B cell (primary cell): ENCODE data around the gene RAP1A. TPM values are rescaled to one million over a fixed set of nuclear protein-coding genes. Genes with fewer than 3 reads are reported as not detected.

Experiments used
- ATAC-seq: fragments of 200-7000 bp; cut with Tn5 transposase; one replicate; pipeline ENCODE4 v1.10.0; 2021; ENCODE audit warnings: low read depth, mild to moderate bottlenecking, moderate number of reproducible peaks, moderate library complexity
- CTCF ChIA-PET: fragments of 350-600 bp; sonication (Branson Sonifier 250); formaldehyde crosslinking; loops from one replicate; lab custom pipeline; 2021; ENCODE audit warnings: antibody characterized with exemption, inconsistent platforms; lab: Charles Lee
- POLR2A ChIA-PET: fragments of 350-600 bp; sonication (Branson Sonifier 250); formaldehyde crosslinking; loops from one replicate; lab custom pipeline; 2021; ENCODE audit warnings: antibody characterized with exemption; lab: Charles Lee
- DNase-seq: peaks from one replicate; pipeline ENCODE4 v3.0.0; 2013
- H2AFZ ChIP-seq: 2 replicates; pipeline ENCODE4 v1.6.1; 2012; ENCODE audit warnings: mild to moderate bottlenecking, low read depth, low read length; ENCODE audit not compliant: insufficient read depth, poor library complexity, severe bottlenecking
- H3K27ac ChIP-seq, 2 donors: 1 replicate in 1 of 2; 2 replicates in 1 of 2; pipeline ENCODE4 v1.5.1; 2012 to 2013; ENCODE audit warnings: low read length in 2 of 2, mild to moderate bottlenecking in 2 of 2, moderate library complexity in 1 of 2
- H3K27me3 ChIP-seq, 4 experiments: fragments of 200-600 bp in 1 of 4; sonication (generic) in 1 of 4; replicated peaks in 1 of 4; 1 replicate in 2 of 4; 2 replicates in 2 of 4; pipeline versions ENCODE4 v1.6.1 to v1.7.0; 2013 to 2016; ENCODE audit warnings: low read length in 3 of 4, mild to moderate bottlenecking in 2 of 4, mixed read lengths in 1 of 4, moderate library complexity in 1 of 4; ENCODE audit not compliant: insufficient read depth in 4 of 4, control insufficient read depth in 3 of 4; ENCODE audit errors: control extremely low read depth in 1 of 4
- H3K36me3 ChIP-seq, 2 experiments: replicated peaks in 1 of 2; 1 replicate in 1 of 2; 2 replicates in 1 of 2; pipeline versions ENCODE4 v1.6.1 to v1.7.1; 2013; ENCODE audit warnings: low read length in 1 of 2; ENCODE audit not compliant: insufficient read depth in 2 of 2, control insufficient read depth in 1 of 2; ENCODE audit errors: control extremely low read depth in 1 of 2, extremely low read depth in 1 of 2
- H3K4me1 ChIP-seq, 2 donors: fragments of 200-600 bp in 1 of 2; sonication (generic) in 1 of 2; 1 replicate in 1 of 2; 2 replicates in 1 of 2; pipeline versions ENCODE4 v1.5.1 to v1.6.1; 2013 to 2017; ENCODE audit warnings: low read length in 2 of 2; ENCODE audit not compliant: control insufficient read depth in 2 of 2, insufficient read depth in 2 of 2
- H3K4me2 ChIP-seq: replicated peaks from 2 replicates; pipeline ENCODE3; 2012; ENCODE audit warnings: mild to moderate bottlenecking, low read depth, low read length; ENCODE audit not compliant: poor library complexity, severe bottlenecking
- H3K4me3 ChIP-seq, 5 experiments: fragments of 200-600 bp in 1 of 5; sonication (generic) in 1 of 5; 1 replicate in 3 of 5; 2 replicates in 2 of 5; pipeline versions ENCODE4 v1.5.1 to v1.7.0; 2011 to 2016; ENCODE audit warnings: low read length in 4 of 5, mild to moderate bottlenecking in 4 of 5, low read depth in 2 of 5, control low read depth in 1 of 5, moderate library complexity in 1 of 5; ENCODE audit not compliant: insufficient read depth in 1 of 5; ENCODE audit errors: control extremely low read depth in 1 of 5, extremely low read depth in 1 of 5
- H3K79me2 ChIP-seq: fragments of 200-600 bp; sonication (generic); one replicate; pipeline ENCODE4 v1.6.0; 2016; ENCODE audit warnings: low read length; ENCODE audit not compliant: control insufficient read depth, insufficient read depth
- H3K9ac ChIP-seq: fragments of 200-600 bp; sonication (generic); 2 replicates; pipeline ENCODE4 v1.6.1; 2017; ENCODE audit warnings: mild to moderate bottlenecking, low read length, moderate library complexity
- H3K9me3 ChIP-seq, 3 donors: one replicate each; pipeline versions ENCODE4 v1.6.1 to v1.7.1; 2013; ENCODE audit warnings: low read length in 2 of 3; ENCODE audit not compliant: control insufficient read depth in 2 of 3, insufficient read depth in 1 of 3; ENCODE audit errors: control extremely low read depth in 1 of 3
- H4K20me1 ChIP-seq: 2 replicates; pipeline ENCODE4 v1.6.0; 2012; ENCODE audit warnings: mild to moderate bottlenecking, low read length; ENCODE audit not compliant: insufficient read depth, control insufficient read depth, poor library complexity, severe bottlenecking
- H3K27ac Mint-ChIP-seq: one replicate; pipeline ENCODE4 v1.8.0; 2021; ENCODE audit warnings: mixed read lengths
- H3K27me3 Mint-ChIP-seq: one replicate; pipeline ENCODE4 v1.8.0; 2021; ENCODE audit warnings: mixed read lengths
- H3K4me1 Mint-ChIP-seq: one replicate; pipeline ENCODE4 v1.8.0; 2021; ENCODE audit warnings: mixed read lengths
- H3K4me3 Mint-ChIP-seq: one replicate; pipeline ENCODE4 v1.8.0; 2021; ENCODE audit warnings: mixed read lengths
- H3K9me3 Mint-ChIP-seq: one replicate; pipeline ENCODE4 v1.8.0; 2022; ENCODE audit warnings: mixed read lengths; ENCODE audit not compliant: insufficient read depth
- CTCF ChIP-seq: fragments of 200-600 bp; IDR thresholded peaks from one replicate; pipeline ENCODE4 v1.8.0; 2022; ENCODE audit warnings: antibody characterized with exemption, mild to moderate bottlenecking
- EZH2 ChIP-seq: IDR thresholded peaks from 2 replicates; pipeline ENCODE4 v1.6.1; 2012; ENCODE audit warnings: borderline replicate concordance, low read depth, mild to moderate bottlenecking, moderate library complexity, low read length; ENCODE audit not compliant: insufficient read depth, poor library complexity, severe bottlenecking
- WGBS: methylation state at CpG from one replicate; pipeline ENCODE4 v1.1.5; 2013; ENCODE audit warnings: missing lambda C conversion rate; ENCODE audit not compliant: insufficient coverage; 5-methylcytosine and 5-hydroxymethylcytosine counted together
- intact Hi-C: fragments of 100-400 bp; cut with micrococcal nuclease; formaldehyde crosslinking; loops from one replicate; pipeline ENCODE4 v1.10.0; 2022
- polyA minus RNA-seq: library from RNA; depleted of rRNA, polyadenylated mRNA; stranded (reverse); fragments of >200 nt; gene quantifications from 2 replicates; pipeline ENCODE4 v1.2.3, GENCODE V29; 2012
- polyA plus RNA-seq: library from polyadenylated mRNA; depleted of rRNA; stranded (reverse); fragments of >200 nt; gene quantifications from 2 replicates; pipeline ENCODE4 v1.2.3, GENCODE V29; 2012
- total RNA-seq, 2 donors: library from RNA; stranded (reverse); fragments of 120-200 nt in 1 of 2; gene quantifications; 1 replicate in 1 of 2; 2 replicates in 1 of 2; pipeline versions ENCODE4 v1.2.3 to v1.2.4, GENCODE V29; 2013 to 2022

RAP1A gene
- total RNA-seq (74.6 and 75.3 TPM in 2 replicates), polyA plus RNA-seq (32.6 and 39.8 TPM in 2 replicates), polyA minus RNA-seq (7.4 and 11.9 TPM in 2 replicates)
- total RNA-seq (2013), result 36.6 TPM

DNA sequence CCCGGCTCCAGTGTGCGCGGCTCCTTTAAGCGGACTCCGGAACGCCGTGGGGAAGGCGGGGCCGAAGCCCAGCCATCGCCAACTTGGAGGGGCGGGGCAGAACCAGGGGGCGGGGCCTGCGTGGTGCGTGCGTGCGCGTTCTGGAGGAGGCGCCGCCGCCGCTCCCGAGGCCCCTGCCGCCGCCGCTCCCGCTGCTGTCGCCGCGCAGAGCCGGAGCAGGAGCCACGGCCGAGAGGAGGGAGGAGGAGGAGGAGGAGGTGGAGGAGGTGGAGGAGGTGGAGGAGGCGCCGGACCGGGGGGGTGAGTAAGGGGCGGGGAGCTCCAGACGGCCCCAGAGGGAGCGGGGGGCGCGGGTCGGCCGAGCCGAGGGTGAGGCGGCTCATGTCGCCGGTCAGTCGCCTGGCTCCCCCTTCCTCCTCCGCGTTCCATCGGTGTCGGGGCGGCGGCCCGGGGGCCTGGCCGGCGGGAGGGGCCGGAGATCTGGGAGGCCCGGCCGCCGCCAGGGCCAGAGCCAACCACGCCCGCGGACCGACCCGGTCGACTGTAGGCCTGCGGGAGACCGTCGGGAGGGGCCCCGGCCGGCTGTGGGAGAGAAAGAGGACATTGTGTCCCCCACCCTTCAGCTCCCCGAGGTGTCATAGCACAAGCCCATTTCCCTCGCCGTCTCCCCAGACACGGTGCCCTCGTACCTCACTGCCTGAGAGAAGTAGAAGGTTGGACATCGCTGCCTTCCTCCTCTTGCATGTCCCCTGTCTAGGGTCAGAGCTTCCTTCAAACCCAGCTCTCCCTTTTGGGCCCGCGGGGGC lies at the start of gene RAP1A:
TSS of gene RAP1A (plus strand) at position 155 of the 806 bp plus-strand sequence. CDS start 71,572 bp downstream, outside the sequence.
- Histone ChIP-seq H3K9me3 (no peaks in the 10 kb centered on the region), H3K4me3 (peak within 1 kb of the TSS; percentile 63 to 94 (median 78)), H3K9ac (peak within 1 kb of the TSS; percentile 80), H3K4me1 (peaks cover 73 to 79% of the 10 kb centered on the region in 2 donors), H3K27me3 (no peaks in the 10 kb centered on the region), H4K20me1 (no peaks in the 10 kb centered on the region), H3K27ac (peak within 1 kb of the TSS; percentile 73 to 86), H3K36me3 (peaks cover 0 to 3% of the 10 kb centered on the region in 2 experiments), H2AFZ (peak within 1 kb of the TSS; percentile 88), H3K4me2 (peak within 1 kb of the TSS; percentile 84), H3K79me2 (peaks cover 74% of the 10 kb centered on the region)
- DNase-seq, result peak; percentile 91
- Mint-ChIP-seq H3K4me1 (peaks cover 75% of the 10 kb centered on the region), H3K9me3 (no peaks in the 10 kb centered on the region), H3K27ac (peak within 1 kb of the TSS; percentile 94), H3K27me3 (no peaks in the 10 kb centered on the region), H3K4me3 (peak within 1 kb of the TSS; percentile 98)
- ATAC-seq, result peak; percentile 79
- ChIA-PET CTCF (interaction anchor here (1.0 to 7.1 kb wide), 5 partner anchors 17 to 111 kb away, joined by 3 to 48 read pairs (median 4); no protein-coding TSS in a partner anchor), POLR2A (interaction anchor here (0.6 to 1.8 kb wide), 7 partner anchors 10 to 129 kb away, joined by 3 to 18 read pairs (median 5); no protein-coding TSS in a partner anchor)
- under 1% methylated on average over 51 of the region's 79 CpGs for WGBS
- TF ChIP-seq EZH2, result no peak
- intact Hi-C loops, result loop anchor here (1.0 to 10.0 kb wide), 11 partner anchors 8 to 1337 kb away; partner anchors contain the start of genes CD53, INKA2 and SLC16A1

- Mint-ChIP-seq H3K9me3 (no peaks in the 10 kb centered on the region), H3K4me1 (peaks cover 15% of the 10 kb centered on the region), H3K27me3 (no peaks in the 10 kb centered on the region), H3K4me3 (no peak overlapping the region), H3K27ac (no peak overlapping the region)
- H3K9me3 ChIP-seq, result no peaks in the 10 kb centered on the region
- H4K20me1 ChIP-seq, result no peaks in the 10 kb centered on the region
- no peaks in the 10 kb centered on the region for H3K36me3 ChIP-seq
- H3K27me3 ChIP-seq, result no peaks in the 10 kb centered on the region
- intact Hi-C loops, result loop anchor here (1.0 to 10.0 kb wide), 3 partner anchors 53 to 86 kb away; no protein-coding TSS in a partner anchor
- peak overlapping the region; percentile 7 for H2AFZ ChIP-seq
- H3K79me2 ChIP-seq, result no peaks in the 10 kb centered on the region
- ATAC-seq (peak; percentile 74), DNase-seq (peak; percentile 32)
- TF ChIP-seq CTCF (no peak), EZH2 (no peak)
- H3K4me3 ChIP-seq, result no peak overlapping the region
- POLR2A ChIA-PET, result no interaction called here
- peaks cover 6 to 14% of the 10 kb centered on the region in 2 donors for H3K4me1 ChIP-seq
- H3K4me2 ChIP-seq, result no peak overlapping the region
- CTCF ChIA-PET, result no interaction called here
- 60% methylated on average over 3 of the region's 3 CpGs for WGBS
- no peak overlapping the region for H3K9ac ChIP-seq
- no peak overlapping the region for H3K27ac ChIP-seq
These were observed 49.7 kb upstream of the RAP1A start for GRCh38 chr1:111569913-111570312.
